ENCODE results near the gene AAMP.

The AAMP gene

GRCh38 chr2:218230882-218231281 is 39.1 kb downstream of the AAMP start:
- no peaks in the 10 kb centered on the region for H3K79me2 ChIP-seq (ENCODE audit: control insufficient read depth, insufficient read depth, low read length, poor library complexity)
- no peaks in the 10 kb centered on the region for H3K27me3 ChIP-seq (ENCODE audit: insufficient read depth, low read length)
- no peak overlapping the region for H3K23ac ChIP-seq (ENCODE audit: low read length)
- H3K9me3 ChIP-seq (ENCODE audit: insufficient read depth, low read depth, low read length) = no peaks in the 10 kb centered on the region
- no peak overlapping the region for H2AK5ac ChIP-seq (ENCODE audit: low read length)
- no peak overlapping the region for H3K4ac ChIP-seq (ENCODE audit: low read depth, low read length)
- no peak overlapping the region for H3K4me3 ChIP-seq (ENCODE audit: low read depth, low read length)
- no peak overlapping the region for H3K18ac ChIP-seq (ENCODE audit: low read length)
- no peak overlapping the region for H2BK120ac ChIP-seq (ENCODE audit: insufficient read depth, low read length, poor library complexity)
- H3K4me1 ChIP-seq (ENCODE audit: control insufficient read depth in 1 of 2, insufficient read depth in 2 of 2, low read length in 2 of 2) = peaks cover 0 to 13% of the 10 kb centered on the region in 2 experiments
- H4K8ac ChIP-seq (ENCODE audit: low read depth, low read length) = no peak overlapping the region
- H3K27ac ChIP-seq (ENCODE audit: low read depth, low read length) = no peak overlapping the region
- no peak overlapping the region for H3K14ac ChIP-seq (ENCODE audit: low read length)
- no peaks in the 10 kb centered on the region for H3K79me1 ChIP-seq (ENCODE audit: low read length)
- H3K9ac ChIP-seq (ENCODE audit: low read length) = no peak overlapping the region
- no peak overlapping the region for H3K4me2 ChIP-seq (ENCODE audit: low read length)
- H4K91ac ChIP-seq (ENCODE audit: low read depth, low read length) = no peak overlapping the region
- no peak overlapping the region for H4K12ac ChIP-seq (ENCODE audit: low read depth, low read length)
- no CpG with 5 or more reads among the region's 1 CpG for WGBS (ENCODE audit: extremely low coverage, insufficient coverage, insufficient read length)
- no peak overlapping the region for H2BK5ac ChIP-seq (ENCODE audit: low read depth, low read length, poor library complexity)
- no peak overlapping the region for H2AFZ ChIP-seq (ENCODE audit: insufficient read depth, low read length, poor library complexity)
- H3K36me3 ChIP-seq (ENCODE audit: control insufficient read depth in 1 of 2, insufficient read depth in 2 of 2, low read length in 2 of 2) = peaks cover 35 to 55% of the 10 kb centered on the region in 2 experiments
- peak in 1 of 2 donors; percentile 42 for DNase-seq
- H2BK12ac ChIP-seq (ENCODE audit: low read length) = no peak overlapping the region

GRCh38 chr2:218229851-218230250 is 40.1 kb downstream of the AAMP start:
- H3K4me1 ChIP-seq (ENCODE audit: control insufficient read depth in 1 of 2, insufficient read depth in 2 of 2, low read length in 2 of 2) = peaks cover 0 to 13% of the 10 kb centered on the region in 2 experiments
- no CpG with 5 or more reads among the region's 4 CpGs for WGBS (ENCODE audit: extremely low coverage, insufficient coverage, insufficient read length)
- H4K8ac ChIP-seq (ENCODE audit: low read depth, low read length) = no peak overlapping the region
- no peak overlapping the region for H3K4ac ChIP-seq (ENCODE audit: low read depth, low read length)
- H4K91ac ChIP-seq (ENCODE audit: low read depth, low read length) = no peak overlapping the region
- H3K79me2 ChIP-seq (ENCODE audit: control insufficient read depth, insufficient read depth, low read length, poor library complexity) = no peaks in the 10 kb centered on the region
- H2AFZ ChIP-seq (ENCODE audit: insufficient read depth, low read length, poor library complexity) = no peak overlapping the region
- peaks cover 29 to 49% of the 10 kb centered on the region in 2 experiments for H3K36me3 ChIP-seq (ENCODE audit: control insufficient read depth in 1 of 2, insufficient read depth in 2 of 2, low read length in 2 of 2)
- H3K23ac ChIP-seq (ENCODE audit: low read length) = no peak overlapping the region
- H3K9me3 ChIP-seq (ENCODE audit: insufficient read depth, low read depth, low read length) = no peaks in the 10 kb centered on the region
- H3K18ac ChIP-seq (ENCODE audit: low read length) = no peak overlapping the region
- no peak overlapping the region for H3K4me3 ChIP-seq (ENCODE audit: low read depth, low read length)
- no peaks in the 10 kb centered on the region for H3K27me3 ChIP-seq (ENCODE audit: insufficient read depth, low read length)
- H4K12ac ChIP-seq (ENCODE audit: low read depth, low read length) = no peak overlapping the region
- no peak overlapping the region for H2BK120ac ChIP-seq (ENCODE audit: insufficient read depth, low read length, poor library complexity)
- H3K79me1 ChIP-seq (ENCODE audit: low read length) = no peaks in the 10 kb centered on the region
- H3K4me2 ChIP-seq (ENCODE audit: low read length) = no peak overlapping the region
- H2AK5ac ChIP-seq (ENCODE audit: low read length) = no peak overlapping the region
- no peak overlapping the region for H2BK5ac ChIP-seq (ENCODE audit: low read depth, low read length, poor library complexity)
- H3K27ac ChIP-seq (ENCODE audit: low read depth, low read length) = peak overlapping the region; percentile 42
- no peak overlapping the region for H3K14ac ChIP-seq (ENCODE audit: low read length)
- H3K9ac ChIP-seq (ENCODE audit: low read length) = no peak overlapping the region
- DNase-seq = peak; percentile 39 to 60
- no peak overlapping the region for H2BK12ac ChIP-seq (ENCODE audit: low read length)

GRCh38 chr2:218229239-218229638 is 40.7 kb downstream of the AAMP start:
- Histone ChIP-seq H4K91ac (ENCODE audit: low read depth, low read length) (no peak overlapping the region), H3K27ac (ENCODE audit: low read depth, low read length) (no peak overlapping the region), H3K79me2 (ENCODE audit: control insufficient read depth, insufficient read depth, low read length, poor library complexity) (no peaks in the 10 kb centered on the region), H3K4me3 (ENCODE audit: low read depth, low read length) (no peak overlapping the region), H3K4ac (ENCODE audit: low read depth, low read length) (no peak overlapping the region), H4K8ac (ENCODE audit: low read depth, low read length) (no peak overlapping the region), H3K9ac (ENCODE audit: low read length) (no peak overlapping the region), H2BK12ac (ENCODE audit: low read length) (no peak overlapping the region), H3K27me3 (ENCODE audit: insufficient read depth, low read length) (no peaks in the 10 kb centered on the region), H4K12ac (ENCODE audit: low read depth, low read length) (no peak overlapping the region), H3K4me1 (ENCODE audit: control insufficient read depth in 1 of 2, insufficient read depth in 2 of 2, low read length in 2 of 2) (peaks cover 0 to 13% of the 10 kb centered on the region in 2 experiments), H3K14ac (ENCODE audit: low read length) (no peak overlapping the region), H3K18ac (ENCODE audit: low read length) (no peak overlapping the region), H2BK5ac (ENCODE audit: low read depth, low read length, poor library complexity) (no peak overlapping the region), H3K79me1 (ENCODE audit: low read length) (no peaks in the 10 kb centered on the region), H3K4me2 (ENCODE audit: low read length) (no peak overlapping the region), H3K36me3 (ENCODE audit: control insufficient read depth in 1 of 2, insufficient read depth in 2 of 2, low read length in 2 of 2) (peaks cover 29 to 52% of the 10 kb centered on the region in 2 experiments), H2BK120ac (ENCODE audit: insufficient read depth, low read length, poor library complexity) (no peak overlapping the region), H2AK5ac (ENCODE audit: low read length) (no peak overlapping the region), H3K9me3 (ENCODE audit: insufficient read depth, low read depth, low read length) (no peaks in the 10 kb centered on the region), H2AFZ (ENCODE audit: insufficient read depth, low read length, poor library complexity) (no peak overlapping the region), H3K23ac (ENCODE audit: low read length) (no peak overlapping the region)
- DNase-seq = peak; percentile 65 to 76
- no CpG with 5 or more reads among the region's 3 CpGs for WGBS (ENCODE audit: extremely low coverage, insufficient coverage, insufficient read length)

- Histone ChIP-seq H2AFZ (ENCODE audit: insufficient read depth, low read length, poor library complexity) (no peak overlapping the region), H2BK5ac (ENCODE audit: low read depth, low read length, poor library complexity) (no peak overlapping the region), H4K8ac (ENCODE audit: low read depth, low read length) (no peak overlapping the region), H3K4me3 (ENCODE audit: low read depth, low read length) (no peak overlapping the region), H3K4me2 (ENCODE audit: low read length) (no peak overlapping the region), H3K79me2 (ENCODE audit: control insufficient read depth, insufficient read depth, low read length, poor library complexity) (no peaks in the 10 kb centered on the region), H4K91ac (ENCODE audit: low read depth, low read length) (no peak overlapping the region), H3K18ac (ENCODE audit: low read length) (no peak overlapping the region), H3K27ac (ENCODE audit: low read depth, low read length) (peak overlapping the region; percentile 61), H3K9ac (ENCODE audit: low read length) (no peak overlapping the region), H3K4ac (ENCODE audit: low read depth, low read length) (no peak overlapping the region), H3K79me1 (ENCODE audit: low read length) (no peaks in the 10 kb centered on the region), H3K36me3 (ENCODE audit: control insufficient read depth in 1 of 2, insufficient read depth in 2 of 2, low read length in 2 of 2) (peaks cover 27 to 46% of the 10 kb centered on the region in 2 experiments), H2BK12ac (ENCODE audit: low read length) (no peak overlapping the region), H4K12ac (ENCODE audit: low read depth, low read length) (no peak overlapping the region), H3K27me3 (ENCODE audit: insufficient read depth, low read length) (no peaks in the 10 kb centered on the region), H3K9me3 (ENCODE audit: insufficient read depth, low read depth, low read length) (no peaks in the 10 kb centered on the region), H2BK120ac (ENCODE audit: insufficient read depth, low read length, poor library complexity) (no peak overlapping the region), H3K14ac (ENCODE audit: low read length) (no peak overlapping the region), H3K23ac (ENCODE audit: low read length) (no peak overlapping the region), H2AK5ac (ENCODE audit: low read length) (no peak overlapping the region), H3K4me1 (ENCODE audit: control insufficient read depth in 1 of 2, insufficient read depth in 2 of 2, low read length in 2 of 2) (peaks cover 0 to 13% of the 10 kb centered on the region in 2 experiments)
- DNase-seq = no peak
- no CpG with 5 or more reads among the region's 6 CpGs for WGBS (ENCODE audit: extremely low coverage, insufficient coverage, insufficient read length)
Observed at GRCh38 chr2:218228366-218229090, 41.4 kb downstream of the AAMP start.

All from trophoblast cell (in vitro differentiated cells and primary cell).